PC-3 (cell line): ENCODE measurements around the gene PCDH9. TPM values are rescaled to one million over a fixed set of nuclear protein-coding genes. Genes with fewer than 3 reads are reported as not detected.

Experiments
- ATAC-seq: fragments of 200-7000 bp; cut with Tn5 transposase; 2 replicates; pipeline ENCODE4 v1.9.1; 2020; ENCODE audit warnings: mild to moderate bottlenecking, moderate library complexity
- BruUV-seq: library from RNA; stranded (reverse); fragments of 400-500 nt; replicated peaks from 2 replicates; lab custom pipeline; 2021; lab: Mats Ljungman, UMichigan
- CTCF ChIA-PET: fragments of 300-600 bp; sonication (Branson Sonifier 250); formaldehyde crosslinking; loops from one replicate; lab custom pipeline; 2022; ENCODE audit warnings: antibody characterized with exemption; lab: Charles Lee
- POLR2A ChIA-PET: fragments of 300-600 bp; sonication (Branson Sonifier 250); formaldehyde crosslinking; loops from one replicate; lab custom pipeline; 2022; ENCODE audit warnings: antibody characterized with exemption; ENCODE audit not compliant: unreplicated experiment; lab: Charles Lee
- DNase-seq: peaks from one replicate; pipeline ENCODE4 v3.0.0-alpha.2; 2015
- H2AFZ ChIP-seq: fragments of 300-600 bp; sonication (generic); 2 replicates; pipeline ENCODE4 v1.6.0; 2016; ENCODE audit warnings: antibody characterized with exemption, low read length
- H3F3A ChIP-seq: fragments of 300-600 bp; sonication (generic); one replicate; pipeline ENCODE4 v1.6.0; 2017; ENCODE audit warnings: antibody characterized with exemption, low read length, control low read depth, mild to moderate bottlenecking; ENCODE audit not compliant: unreplicated experiment
- H3K27ac ChIP-seq: fragments of 300-600 bp; sonication (generic); 2 replicates; pipeline ENCODE4 v1.5.1; 2016; ENCODE audit warnings: mild to moderate bottlenecking, low read length
- H3K27me3 ChIP-seq: fragments of 300-600 bp; sonication (generic); 2 replicates; pipeline ENCODE4 v1.6.1; 2016; ENCODE audit warnings: low read length, mixed read lengths
- H3K36me3 ChIP-seq: fragments of 300-600 bp; sonication (generic); 2 replicates; pipeline ENCODE4 v1.6.1; 2016; ENCODE audit warnings: low read depth, mixed run types, low read length, mixed read lengths
- H3K4me1 ChIP-seq: fragments of 300-600 bp; sonication (generic); 2 replicates; pipeline ENCODE4 v1.5.1; 2016; ENCODE audit warnings: low read length; ENCODE audit not compliant: insufficient read depth
- H3K4me2 ChIP-seq: fragments of 300-600 bp; sonication (generic); 2 replicates; pipeline ENCODE4 v1.6.0; 2016; ENCODE audit warnings: low read length
- H3K4me3 ChIP-seq: fragments of 300-600 bp; sonication (generic); 2 replicates; pipeline ENCODE4 v1.5.1; 2016; ENCODE audit warnings: mild to moderate bottlenecking, low read length, mixed read lengths
- H3K79me2 ChIP-seq: fragments of 300-600 bp; sonication (generic); 2 replicates; pipeline ENCODE4 v1.6.1; 2017; ENCODE audit warnings: low read length, mixed read lengths
- H3K9ac ChIP-seq: fragments of 300-600 bp; sonication (generic); 2 replicates; pipeline ENCODE4 v1.6.0; 2016; ENCODE audit warnings: mild to moderate bottlenecking, low read length
- H3K9me2 ChIP-seq: fragments of 300-600 bp; sonication (generic); replicated peaks from 2 replicates; pipeline ENCODE4 v1.6.1; 2016; ENCODE audit warnings: mixed run types, low read length, mixed read lengths
- H3K9me3 ChIP-seq: fragments of 300-600 bp; sonication (generic); 2 replicates; pipeline ENCODE4 v1.6.1; 2016; ENCODE audit warnings: low read length, mixed read lengths
- H4K20me1 ChIP-seq: fragments of 300-600 bp; sonication (generic); 2 replicates; pipeline ENCODE4 v1.6.1; 2016; ENCODE audit warnings: low read length, mixed read lengths
- CTCF ChIP-seq: fragments of 300-600 bp; sonication (generic); conservative IDR thresholded peaks from 2 replicates; pipeline ENCODE4 v1.5.1; 2017; ENCODE audit warnings: antibody characterized with exemption, low read depth, mild to moderate bottlenecking, low read length
- EZH2 ChIP-seq: fragments of 300-600 bp; sonication (generic); IDR thresholded peaks from one replicate; pipeline ENCODE4 v1.6.1; 2017; ENCODE audit warnings: antibody characterized with exemption, mild to moderate bottlenecking, low read length; ENCODE audit not compliant: unreplicated experiment
- EZH2phosphoT487 ChIP-seq: fragments of 300-600 bp; sonication (generic); IDR thresholded peaks from 2 replicates; pipeline ENCODE4 v1.6.1; 2018; ENCODE audit warnings: mild to moderate bottlenecking, antibody characterized with exemption, low read length, borderline replicate concordance
- intact Hi-C: fragments of 100-400 bp; cut with micrococcal nuclease; formaldehyde crosslinking; loops from 2 replicates; pipeline ENCODE4 v1.9.0; 2023
- total RNA-seq: library from RNA; depleted of rRNA; stranded (reverse); fragments of >200 nt; gene quantifications from 2 replicates; pipeline ENCODE4 v1.2.3, GENCODE V29; 2014

PCDH9 gene
- total RNA-seq, 1 experiment from 2014 or later: 0.98 TPM

GRCh38 chr13:67017276-67017675 is 212.9 kb downstream of the PCDH9 start:
- TF ChIP-seq CTCF (no peak), EZH2phosphoT487 (no peak), EZH2 (no peak)
- Histone ChIP-seq H3K9me3 (no peaks in the 10 kb centered on the region), H2AFZ (no peak overlapping the region), H3K9me2 (no peaks in the 10 kb centered on the region), H3K4me1 (no peaks in the 10 kb centered on the region), H4K20me1 (no peaks in the 10 kb centered on the region), H3K27ac (no peak overlapping the region), H3F3A (no peaks in the 10 kb centered on the region), H3K9ac (no peak overlapping the region), H3K27me3 (no peaks in the 10 kb centered on the region), H3K36me3 (no peaks in the 10 kb centered on the region), H3K79me2 (no peaks in the 10 kb centered on the region), H3K4me2 (no peak overlapping the region), H3K4me3 (no peak overlapping the region)
- ATAC-seq (no peak), DNase-seq (no peak)
- intact Hi-C loops: no loop called here
- POLR2A ChIA-PET: no interaction called here
- BruUV-seq: no TSS peak
- CTCF ChIA-PET: no interaction called here

- H3K79me2 ChIP-seq: no peaks in the 10 kb centered on the region
- intact Hi-C loops: no loop called here
- TF ChIP-seq EZH2 (no peak), EZH2phosphoT487 (no peak), CTCF (no peak)
- no peaks in the 10 kb centered on the region for H3K27me3 ChIP-seq
- no TSS peak for BruUV-seq
- CTCF ChIA-PET: no interaction called here
- H3K9ac ChIP-seq: no peak overlapping the region
- no peaks in the 10 kb centered on the region for H4K20me1 ChIP-seq
- H3K4me1 ChIP-seq: no peaks in the 10 kb centered on the region
- H3K9me3 ChIP-seq: no peaks in the 10 kb centered on the region
- no peaks in the 10 kb centered on the region for H3F3A ChIP-seq
- H3K36me3 ChIP-seq: no peaks in the 10 kb centered on the region
- H3K9me2 ChIP-seq: no peaks in the 10 kb centered on the region
- no peak overlapping the region for H3K4me3 ChIP-seq
- no peak overlapping the region for H3K27ac ChIP-seq
- no peak overlapping the region for H3K4me2 ChIP-seq
- ATAC-seq: no peak
- no peak overlapping the region for H2AFZ ChIP-seq
- POLR2A ChIA-PET: no interaction called here
- DNase-seq: no peak
These were observed 214.0 kb downstream of the PCDH9 start for GRCh38 chr13:67015976-67016600.

GRCh38 chr13:67014399-67014798 is 215.7 kb downstream of the PCDH9 start:
- CTCF ChIA-PET: no interaction called here
- Histone ChIP-seq H4K20me1 (no peaks in the 10 kb centered on the region), H3F3A (no peaks in the 10 kb centered on the region), H3K4me2 (no peak overlapping the region), H3K36me3 (no peaks in the 10 kb centered on the region), H3K27me3 (no peaks in the 10 kb centered on the region), H3K4me3 (no peak overlapping the region), H2AFZ (no peak overlapping the region), H3K79me2 (no peaks in the 10 kb centered on the region), H3K9me2 (no peaks in the 10 kb centered on the region), H3K27ac (no peak overlapping the region), H3K9me3 (no peaks in the 10 kb centered on the region), H3K4me1 (no peaks in the 10 kb centered on the region), H3K9ac (no peak overlapping the region)
- intact Hi-C loops: no loop called here
- BruUV-seq: no TSS peak
- TF ChIP-seq CTCF (no peak), EZH2phosphoT487 (no peak), EZH2 (no peak)
- POLR2A ChIA-PET: no interaction called here
- DNase-seq (no peak), ATAC-seq (no peak)
